Ectodermal cell (in vitro differentiated cells): ENCODE results near the gene WDFY4.

Experiments
- H3K27ac ChIP-seq: 2 replicates; pipeline ENCODE4 v1.7.0; 2013; ENCODE audit warnings: mild to moderate bottlenecking, low read depth, low read length; ENCODE audit not compliant: insufficient read depth, poor library complexity, severe bottlenecking
- H3K27me3 ChIP-seq: 2 replicates; pipeline ENCODE4 v1.7.0; 2013; ENCODE audit warnings: mild to moderate bottlenecking, low read length; ENCODE audit not compliant: insufficient read depth, control insufficient read depth, poor library complexity, severe bottlenecking
- H3K36me3 ChIP-seq: one replicate; pipeline ENCODE4 v1.7.0; 2013; ENCODE audit warnings: low read length; ENCODE audit not compliant: control insufficient read depth, insufficient read depth
- H3K4me1 ChIP-seq: one replicate; pipeline ENCODE4 v1.7.0; 2013; ENCODE audit warnings: low read length; ENCODE audit not compliant: control insufficient read depth, insufficient read depth
- H3K4me3 ChIP-seq: 2 replicates; pipeline ENCODE4 v1.7.0; 2013; ENCODE audit warnings: low read depth, low read length, control low read depth; ENCODE audit not compliant: insufficient read depth
- H3K9me3 ChIP-seq: 2 replicates; pipeline ENCODE4 v1.7.0; 2013; ENCODE audit warnings: mild to moderate bottlenecking, low read length, moderate library complexity; ENCODE audit not compliant: control insufficient read depth
- WGBS, 2 experiments: methylation state at CpG; one replicate each; pipeline ENCODE4 v1.1.7; 2013; ENCODE audit warnings: missing lambda C conversion rate in 2 of 2; 5-methylcytosine and 5-hydroxymethylcytosine counted together

The WDFY4 gene

GRCh38 chr10:48670978-48671913 lies 13.4 kb upstream of the WDFY4 start:
- no peaks in the 10 kb centered on the region for H3K36me3 ChIP-seq
- H3K4me1 ChIP-seq, result peaks cover 11% of the 10 kb centered on the region
- H3K9me3 ChIP-seq, result no peaks in the 10 kb centered on the region
- H3K27ac ChIP-seq, result no peak overlapping the region
- no peak overlapping the region for H3K4me3 ChIP-seq
- 17 to 20% methylated on average over 28 of the region's 28 CpGs for WGBS, 2 experiments
- H3K27me3 ChIP-seq, result no peaks in the 10 kb centered on the region

DNA sequence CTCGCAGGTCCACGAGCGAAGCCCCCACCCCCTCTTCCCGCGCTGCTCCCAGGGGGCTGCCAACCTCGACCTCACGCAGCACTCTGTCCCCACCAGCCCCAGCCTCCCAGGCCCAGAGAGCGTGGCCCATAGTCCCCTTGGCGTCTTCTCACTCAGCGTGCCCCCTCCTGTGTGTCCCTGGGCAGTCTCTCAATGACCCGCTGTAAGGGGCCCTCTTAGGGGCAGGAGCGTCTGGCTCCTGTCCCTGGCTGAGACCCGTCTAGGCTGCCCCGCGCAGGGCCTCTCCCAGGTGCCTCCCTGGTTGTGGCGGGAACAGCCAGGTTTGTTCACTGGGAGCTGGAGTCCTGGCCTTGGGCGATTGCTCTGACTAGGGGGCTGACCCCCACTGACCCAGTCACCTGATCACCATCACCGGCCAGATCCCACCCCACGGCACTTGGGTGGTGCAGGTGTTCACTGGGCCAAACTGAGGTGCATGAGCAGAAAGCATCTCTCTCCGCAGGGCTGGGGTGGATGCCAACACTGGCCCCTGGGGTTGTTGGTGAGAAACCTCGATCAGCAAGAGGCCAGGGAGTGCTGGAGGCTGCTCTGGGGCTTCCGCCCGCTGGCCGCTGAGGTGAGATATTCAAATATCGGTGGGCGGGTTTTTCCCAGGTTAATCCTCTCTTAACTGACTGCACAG lies 12.6 kb upstream of the WDFY4 start:
- Histone ChIP-seq H3K27me3 (no peaks in the 10 kb centered on the region), H3K9me3 (no peaks in the 10 kb centered on the region), H3K4me1 (peaks cover 11% of the 10 kb centered on the region), H3K4me3 (no peak overlapping the region), H3K36me3 (no peaks in the 10 kb centered on the region), H3K27ac (no peak overlapping the region)
- WGBS, 2 experiments, result 75% methylated on average over 26 of the region's 26 CpGs

DNA sequence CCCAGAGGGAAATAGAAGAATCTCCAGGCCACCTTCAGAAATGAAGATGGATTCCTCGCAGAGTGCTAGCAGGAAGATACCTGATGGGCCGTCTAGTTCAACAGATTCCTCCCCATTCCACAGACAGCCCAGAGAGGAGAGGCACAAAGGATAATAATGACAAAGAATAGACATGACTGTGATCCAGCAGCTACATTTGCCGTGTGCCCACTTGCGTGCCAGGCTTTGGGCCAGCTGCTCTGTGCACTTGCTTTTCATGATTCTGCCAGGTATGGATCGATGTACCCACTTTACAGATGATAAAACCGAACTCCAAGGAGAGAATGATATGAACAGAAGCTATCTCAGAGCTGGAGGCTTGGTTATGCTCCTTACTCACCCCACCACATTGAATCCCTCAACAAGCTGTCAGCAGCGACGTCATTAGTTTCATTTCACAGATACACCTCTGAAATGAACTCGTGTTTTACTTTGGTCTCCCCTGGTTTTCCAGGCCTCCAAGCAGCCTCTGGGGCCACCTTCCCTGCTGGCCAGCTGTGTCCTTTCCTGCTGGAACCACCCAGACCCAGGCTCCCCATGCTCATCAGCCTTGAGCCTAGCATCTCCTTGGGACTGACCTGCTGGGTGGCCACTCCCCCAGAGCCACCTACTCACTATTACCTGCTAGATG lies 11.9 kb upstream of the WDFY4 start:
- 95 to 96% methylated on average over 9 of the region's 9 CpGs for WGBS, 2 experiments
- H3K27ac ChIP-seq, result no peak overlapping the region
- H3K27me3 ChIP-seq, result no peaks in the 10 kb centered on the region
- H3K4me3 ChIP-seq, result no peak overlapping the region
- H3K4me1 ChIP-seq, result peaks cover 11% of the 10 kb centered on the region
- H3K36me3 ChIP-seq, result no peaks in the 10 kb centered on the region
- no peaks in the 10 kb centered on the region for H3K9me3 ChIP-seq

- Histone ChIP-seq H3K4me1 (no peaks in the 10 kb centered on the region), H3K27me3 (no peaks in the 10 kb centered on the region)
- 86 to 93% methylated on average over 2 of the region's 2 CpGs for WGBS, 2 experiments
These were observed 7.0 kb upstream of the WDFY4 start for GRCh38 chr10:48677625-48678024.

GRCh38 chr10:48678041-48678440 lies 6.6 kb upstream of the WDFY4 start:
- 86 to 100% methylated on average over 1 of the region's 1 CpG for WGBS, 2 experiments

More at GRCh38 chr10:48677625-48678024, 7.0 kb upstream of the WDFY4 start:
- no peaks in the 10 kb centered on the region for H3K9me3 ChIP-seq
- H3K36me3 ChIP-seq, result no peaks in the 10 kb centered on the region
- H3K27ac ChIP-seq, result no peak overlapping the region
- H3K4me3 ChIP-seq, result no peak overlapping the region

DNA sequence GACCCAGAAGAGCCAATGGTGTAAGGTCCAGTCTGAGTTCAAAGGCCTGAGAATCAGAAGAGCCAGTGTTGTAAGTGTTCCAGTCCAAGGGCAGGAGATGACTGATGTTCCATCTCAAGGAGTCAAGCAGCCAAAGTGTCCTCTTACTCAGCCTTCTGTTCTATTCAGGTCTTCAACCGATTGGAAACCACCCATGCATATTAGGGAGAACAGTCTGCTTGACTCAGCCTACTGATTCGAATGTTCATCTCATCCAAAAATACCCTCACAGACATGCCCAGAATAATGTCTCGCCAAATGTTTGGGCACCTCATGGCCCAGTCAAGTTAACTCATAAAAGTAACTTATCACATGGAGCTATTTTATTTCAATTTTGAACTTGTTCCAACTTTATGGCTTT lies 2.9 kb upstream of the WDFY4 start:
- H3K36me3 ChIP-seq, result no peaks in the 10 kb centered on the region
- 92 to 93% methylated on average over 3 of the region's 3 CpGs for WGBS, 2 experiments
- H3K4me1 ChIP-seq, result no peaks in the 10 kb centered on the region
- H3K4me3 ChIP-seq, result no peak overlapping the region
- H3K27ac ChIP-seq, result no peak overlapping the region
- no peaks in the 10 kb centered on the region for H3K27me3 ChIP-seq
- H3K9me3 ChIP-seq, result no peaks in the 10 kb centered on the region

More at GRCh38 chr10:48678041-48678440, 6.6 kb upstream of the WDFY4 start:
- Histone ChIP-seq H3K27ac (no peak overlapping the region), H3K27me3 (no peaks in the 10 kb centered on the region), H3K9me3 (no peaks in the 10 kb centered on the region), H3K4me1 (no peaks in the 10 kb centered on the region), H3K36me3 (no peaks in the 10 kb centered on the region), H3K4me3 (no peak overlapping the region)

DNA sequence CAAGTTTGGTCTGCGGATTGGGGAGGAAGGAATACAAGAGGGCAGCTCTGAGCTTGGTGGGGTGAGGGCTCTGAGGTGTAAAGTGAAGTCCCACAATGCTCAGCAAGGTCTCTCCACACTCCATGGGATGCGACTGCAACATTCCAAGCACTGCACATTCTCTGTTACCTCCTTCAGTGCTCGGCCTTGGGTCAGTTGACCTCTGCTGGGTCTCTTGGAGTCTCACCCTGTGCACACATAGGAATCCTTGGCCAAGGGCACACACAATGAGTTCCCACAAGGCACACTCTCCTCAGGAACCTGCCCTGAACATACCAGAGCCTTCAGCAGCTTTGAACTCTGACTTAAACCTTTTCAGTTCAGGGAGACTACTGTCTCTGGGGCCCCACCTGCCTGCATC lies 2.4 kb upstream of the WDFY4 start:
- no peaks in the 10 kb centered on the region for H3K9me3 ChIP-seq
- H3K27me3 ChIP-seq, result no peaks in the 10 kb centered on the region
- WGBS, 2 experiments, result 90 to 91% methylated on average over 3 of the region's 3 CpGs
- no peak overlapping the region for H3K27ac ChIP-seq
- H3K36me3 ChIP-seq, result no peaks in the 10 kb centered on the region
- no peaks in the 10 kb centered on the region for H3K4me1 ChIP-seq
- no peak overlapping the region for H3K4me3 ChIP-seq

DNA sequence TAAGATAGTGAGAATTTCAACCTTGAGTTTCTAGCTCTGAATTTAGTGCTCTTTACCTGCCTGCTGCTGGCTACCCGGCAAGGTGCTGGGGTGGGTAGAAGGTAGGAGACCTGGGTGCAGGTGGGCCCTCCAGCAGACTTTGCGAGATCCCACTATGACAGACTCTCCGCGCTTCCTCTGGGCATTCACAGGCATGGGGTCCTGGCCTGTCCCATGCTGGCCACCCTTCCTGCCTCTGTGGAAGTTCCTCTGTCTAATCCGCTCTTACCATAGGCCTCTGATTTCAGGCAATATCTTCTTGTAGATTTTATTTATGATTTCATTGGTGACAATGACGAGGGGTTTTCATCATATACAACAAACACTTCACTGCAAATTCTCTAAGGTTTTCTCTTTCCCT lies 1.2 kb upstream of the WDFY4 start:
- no peak overlapping the region for H3K27ac ChIP-seq
- H3K4me3 ChIP-seq, result no peak overlapping the region
- WGBS, 2 experiments, result 97% methylated on average over 5 to 6 of the region's 6 CpGs
- H3K4me1 ChIP-seq, result no peaks in the 10 kb centered on the region
- no peaks in the 10 kb centered on the region for H3K27me3 ChIP-seq
- no peaks in the 10 kb centered on the region for H3K36me3 ChIP-seq
- no peaks in the 10 kb centered on the region for H3K9me3 ChIP-seq

DNA sequence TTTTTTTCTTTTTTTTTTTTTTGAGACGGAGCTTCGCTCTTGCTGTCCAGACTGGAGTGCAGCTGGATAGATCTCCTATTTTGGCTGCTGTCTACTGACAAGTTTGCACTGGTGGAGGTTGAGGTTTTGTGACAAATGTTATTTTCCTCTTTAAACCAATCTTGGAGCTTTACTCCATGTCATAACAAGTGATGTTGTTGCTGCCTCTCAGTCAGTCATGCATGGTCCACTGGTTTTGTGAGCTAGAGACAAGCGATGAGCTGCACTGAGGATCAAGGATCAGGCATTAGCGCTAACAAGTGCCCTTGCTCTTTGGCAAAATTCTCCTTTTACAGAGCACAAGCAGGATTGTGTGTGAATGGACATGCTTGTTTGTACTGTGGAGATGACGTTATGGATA lies 805 bp upstream of the WDFY4 start:
- Histone ChIP-seq H3K36me3 (no peaks in the 10 kb centered on the region), H3K27me3 (no peaks in the 10 kb centered on the region), H3K27ac (no peak overlapping the region), H3K4me1 (no peaks in the 10 kb centered on the region), H3K9me3 (no peaks in the 10 kb centered on the region), H3K4me3 (no peak overlapping the region)
- 93 to 95% methylated on average over 5 of the region's 5 CpGs for WGBS, 2 experiments

- Histone ChIP-seq H3K4me3 (no peak overlapping the region), H3K36me3 (no peaks in the 10 kb centered on the region), H3K27me3 (no peaks in the 10 kb centered on the region), H3K9me3 (no peaks in the 10 kb centered on the region), H3K4me1 (no peaks in the 10 kb centered on the region), H3K27ac (no peak overlapping the region)
- 93 to 94% methylated on average over 6 of the region's 6 CpGs for WGBS, 2 experiments
These were observed 246 bp upstream of the WDFY4 start for GRCh38 chr10:48684463-48684791.
